ENCODE results near the gene SRSF3. TPM values are rescaled to one million over a fixed set of nuclear protein-coding genes. Genes with fewer than 3 reads are reported as not detected.

The SRSF3 gene
- polyA plus RNA-seq, 1 donor (not counting 4 experiments of a cell fraction or from before 2014, with no cell fraction given), result 398 TPM

GRCh38 chr6:36627141-36627540 is 33.0 kb downstream of the SRSF3 start:
- Histone ChIP-seq H4K20me1 (ENCODE audit: control insufficient read depth, extremely low read depth, insufficient read depth, low read length) (no peaks in the 10 kb centered on the region), H3K4me2 (ENCODE audit: control insufficient read depth, extremely low read depth, insufficient read depth, low read depth, low read length) (no peak overlapping the region), H3K9me3 (ENCODE audit: control insufficient read depth, low read depth, low read length) (no peaks in the 10 kb centered on the region), H3K9me1 (ENCODE audit: control insufficient read depth, extremely low read depth, insufficient read depth, low read length) (no peaks in the 10 kb centered on the region), H2AFZ (ENCODE audit: control insufficient read depth, low read length) (no peak overlapping the region), H3K9ac (ENCODE audit: control insufficient read depth, extremely low read depth, insufficient read depth, low read length) (no peak overlapping the region), H3K36me3 (ENCODE audit: control insufficient read depth in 2 of 2, extremely low read depth in 1 of 2, insufficient read depth in 2 of 2, low read length in 2 of 2) (no peaks in the 10 kb centered on the region), H3K4me1 (ENCODE audit: control insufficient read depth, extremely low read depth, insufficient read depth, low read length) (peaks cover 22% of the 10 kb centered on the region), H3K27ac (ENCODE audit: control insufficient read depth, insufficient read depth, low read length) (no peak overlapping the region), H3K79me2 (ENCODE audit: control insufficient read depth, insufficient read depth, low read length) (no peaks in the 10 kb centered on the region), H3K27me3 (ENCODE audit: control insufficient read depth, extremely low read depth, insufficient read depth, low read length) (no peaks in the 10 kb centered on the region), H3K4me3 (ENCODE audit: control insufficient read depth in 2 of 3, extremely low read depth in 1 of 3, insufficient read depth in 2 of 3, low read depth in 1 of 3, low read length in 3 of 3) (no peak overlapping the region)
- TF ChIP-seq CTCF (optimal IDR thresholded peaks at IDR 0.05 in 1 of 3, IDR thresholded peaks at IDR 0.05 in 1 of 3, conservative IDR thresholded peaks at IDR 0.05 in 1 of 3; ENCODE audit: extremely low read depth in 1 of 3, insufficient read depth in 2 of 3, low read length in 3 of 3) (no peak), EZH2 (IDR thresholded peaks at IDR 0.05; ENCODE audit: low read length) (no peak)
- FAIRE-seq (no peak), DNase-seq (ENCODE audit: low read depth, low spot score) (no peak)
- dilution Hi-C loops (cut with MboI; ENCODE audit: extremely low pct_ligation_motif_present, low sequenced_read_pairs), result no loop called here

- no peak overlapping the region for H3K9ac ChIP-seq (ENCODE audit: control insufficient read depth, extremely low read depth, insufficient read depth, low read length)
- H3K4me2 ChIP-seq (ENCODE audit: control insufficient read depth, extremely low read depth, insufficient read depth, low read depth, low read length), result peak overlapping the region; percentile 50
- no peak for DNase-seq (ENCODE audit: low read depth, low spot score)
Observed at GRCh38 chr6:36627801-36628246, 33.7 kb downstream of the SRSF3 start.

More at GRCh38 chr6:36627801-36628246, 33.7 kb downstream of the SRSF3 start:
- H3K9me1 ChIP-seq (ENCODE audit: control insufficient read depth, extremely low read depth, insufficient read depth, low read length), result no peaks in the 10 kb centered on the region
- no peaks in the 10 kb centered on the region for H3K27me3 ChIP-seq (ENCODE audit: control insufficient read depth, extremely low read depth, insufficient read depth, low read length)
- FAIRE-seq, result no peak
- H3K79me2 ChIP-seq (ENCODE audit: control insufficient read depth, insufficient read depth, low read length), result no peaks in the 10 kb centered on the region
- TF ChIP-seq CTCF (optimal IDR thresholded peaks at IDR 0.05 in 1 of 3, IDR thresholded peaks at IDR 0.05 in 1 of 3, conservative IDR thresholded peaks at IDR 0.05 in 1 of 3; ENCODE audit: extremely low read depth in 1 of 3, insufficient read depth in 2 of 3, low read length in 3 of 3) (no peak), EZH2 (IDR thresholded peaks at IDR 0.05; ENCODE audit: low read length) (no peak)
- peak overlapping the region; percentile 20 for H3K27ac ChIP-seq (ENCODE audit: control insufficient read depth, insufficient read depth, low read length)
- peak overlapping the region; percentile 22 for H2AFZ ChIP-seq (ENCODE audit: control insufficient read depth, low read length)
- H3K4me1 ChIP-seq (ENCODE audit: control insufficient read depth, extremely low read depth, insufficient read depth, low read length), result peaks cover 22% of the 10 kb centered on the region
- H3K4me3 ChIP-seq (ENCODE audit: control insufficient read depth in 2 of 3, extremely low read depth in 1 of 3, insufficient read depth in 2 of 3, low read depth in 1 of 3, low read length in 3 of 3), result no peak overlapping the region
- H4K20me1 ChIP-seq (ENCODE audit: control insufficient read depth, extremely low read depth, insufficient read depth, low read length), result no peaks in the 10 kb centered on the region
- H3K36me3 ChIP-seq (ENCODE audit: control insufficient read depth in 2 of 2, extremely low read depth in 1 of 2, insufficient read depth in 2 of 2, low read length in 2 of 2), result no peaks in the 10 kb centered on the region
- dilution Hi-C loops (cut with MboI; ENCODE audit: extremely low pct_ligation_motif_present, low sequenced_read_pairs), result no loop called here
- H3K9me3 ChIP-seq (ENCODE audit: control insufficient read depth, low read depth, low read length), result no peaks in the 10 kb centered on the region

All from keratinocyte (primary cell).